ENCODE measurements around the gene POU3F1.

GRCh38 chr1:38004284-38005108 lies 42.1 kb downstream of the POU3F1 start:
- TF ChIP-seq POLR2A (IDR thresholded peaks at IDR 0.05; ENCODE audit: low read length) (no peak), CTCF (IDR thresholded peaks at IDR 0.05) (no peak), USF2 (IDR thresholded peaks at IDR 0.05) (no peak), EP300 (IDR thresholded peaks at IDR 0.05) (no peak), ELK1 (IDR thresholded peaks at IDR 0.05; ENCODE audit: low read depth, low read length) (no peak), RFX5 (IDR thresholded peaks at IDR 0.05) (no peak), RAD21 (conservative IDR thresholded peaks at IDR 0.05 in 1 of 2, IDR thresholded peaks at IDR 0.05 in 1 of 2) (no peak), CEBPB (IDR thresholded peaks at IDR 0.05) (no peak), E2F6 (IDR thresholded peaks at IDR 0.05; ENCODE audit: borderline replicate concordance, low read depth) (no peak), ZFP36 (IDR thresholded peaks at IDR 0.05; ENCODE audit: borderline replicate concordance, partially characterized antibody) (no peak), MAFK (IDR thresholded peaks at IDR 0.05; ENCODE audit: partially characterized antibody) (no peak)

Measured in A549 (cell line).